Measurements from ENCODE around the gene CLEC5A.
"Not testable (repeated sequence)": the region's sequence is repeated elsewhere in the genome, so short reads cannot be mapped to it uniquely, and the experiment has no call there.

DNA sequence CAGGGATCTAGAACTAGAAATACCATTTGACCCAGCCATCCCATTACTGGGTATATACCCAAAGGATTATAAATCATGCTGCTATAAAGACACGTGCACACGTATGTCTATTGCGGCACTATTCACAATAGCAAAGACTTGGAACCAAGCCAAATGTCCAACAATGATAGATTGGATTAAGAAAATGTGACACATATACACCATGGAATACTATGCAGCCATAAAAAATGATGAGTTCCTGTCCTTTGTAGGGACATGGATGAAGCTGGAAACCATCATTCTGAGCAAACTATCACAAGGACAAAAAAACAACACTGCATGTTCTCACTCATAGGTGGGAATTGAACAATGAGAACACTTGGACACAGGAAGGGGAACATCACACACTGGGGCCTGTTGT, 47.4 kb downstream of the CLEC5A start:
- not testable (repeated sequence) for TF ChIP-seq CTCF (IDR thresholded peaks at IDR 0.05; ENCODE audit: insufficient read depth, low read length); POLR2AphosphoS5 (IDR thresholded peaks at IDR 0.05; ENCODE audit: low read depth); GABPA (IDR thresholded peaks at IDR 0.05; ENCODE audit: low read depth)
- TF ChIP-seq, protein P1, sequence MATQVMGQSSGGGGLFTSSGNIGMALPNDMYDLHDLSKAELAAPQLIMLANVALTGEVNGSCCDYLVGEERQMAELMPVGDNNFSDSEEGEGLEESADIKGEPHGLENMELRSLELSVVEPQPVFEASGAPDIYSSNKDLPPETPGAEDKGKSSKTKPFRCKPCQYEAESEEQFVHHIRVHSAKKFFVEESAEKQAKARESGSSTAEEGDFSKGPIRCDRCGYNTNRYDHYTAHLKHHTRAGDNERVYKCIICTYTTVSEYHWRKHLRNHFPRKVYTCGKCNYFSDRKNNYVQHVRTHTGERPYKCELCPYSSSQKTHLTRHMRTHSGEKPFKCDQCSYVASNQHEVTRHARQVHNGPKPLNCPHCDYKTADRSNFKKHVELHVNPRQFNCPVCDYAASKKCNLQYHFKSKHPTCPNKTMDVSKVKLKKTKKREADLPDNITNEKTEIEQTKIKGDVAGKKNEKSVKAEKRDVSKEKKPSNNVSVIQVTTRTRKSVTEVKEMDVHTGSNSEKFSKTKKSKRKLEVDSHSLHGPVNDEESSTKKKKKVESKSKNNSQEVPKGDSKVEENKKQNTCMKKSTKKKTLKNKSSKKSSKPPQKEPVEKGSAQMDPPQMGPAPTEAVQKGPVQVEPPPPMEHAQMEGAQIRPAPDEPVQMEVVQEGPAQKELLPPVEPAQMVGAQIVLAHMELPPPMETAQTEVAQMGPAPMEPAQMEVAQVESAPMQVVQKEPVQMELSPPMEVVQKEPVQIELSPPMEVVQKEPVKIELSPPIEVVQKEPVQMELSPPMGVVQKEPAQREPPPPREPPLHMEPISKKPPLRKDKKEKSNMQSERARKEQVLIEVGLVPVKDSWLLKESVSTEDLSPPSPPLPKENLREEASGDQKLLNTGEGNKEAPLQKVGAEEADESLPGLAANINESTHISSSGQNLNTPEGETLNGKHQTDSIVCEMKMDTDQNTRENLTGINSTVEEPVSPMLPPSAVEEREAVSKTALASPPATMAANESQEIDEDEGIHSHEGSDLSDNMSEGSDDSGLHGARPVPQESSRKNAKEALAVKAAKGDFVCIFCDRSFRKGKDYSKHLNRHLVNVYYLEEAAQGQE (IDR thresholded peaks at IDR 0.05; ENCODE audit: insufficient replicate concordance, low read depth) = not testable (repeated sequence)

All from HL-60 (cell line).